Loucy (cell line): ENCODE data around the gene C17orf114.
A peak's percentile ranks its signal among the peaks of the same experiment; 100 is the strongest.

Experiments
- H2AFZ ChIP-seq: fragments of 200-600 bp; sonication (generic); 2 replicates; pipeline ENCODE4 v1.6.0; 2016; ENCODE audit warnings: antibody characterized with exemption, mild to moderate bottlenecking, low read length, moderate library complexity
- H3F3A ChIP-seq: fragments of 200-600 bp; 2 replicates; pipeline ENCODE4 v1.6.0; 2016; ENCODE audit warnings: antibody characterized with exemption, low read depth, mild to moderate bottlenecking
- H3K27me3 ChIP-seq: fragments of 200-600 bp; sonication (generic); 2 replicates; pipeline ENCODE4 v1.6.1; 2014; ENCODE audit warnings: low read length, mild to moderate bottlenecking; ENCODE audit not compliant: insufficient read depth, poor library complexity, severe bottlenecking
- H3K36me3 ChIP-seq: fragments of 200-600 bp; sonication (generic); 2 replicates; pipeline ENCODE4 v1.6.1; 2016; ENCODE audit warnings: low read length; ENCODE audit not compliant: insufficient read depth
- H3K4me1 ChIP-seq: fragments of 200-600 bp; sonication (generic); 2 replicates; pipeline ENCODE4 v1.5.1; 2014; ENCODE audit warnings: low read length, mild to moderate bottlenecking; ENCODE audit not compliant: insufficient read depth, poor library complexity, severe bottlenecking
- H3K4me2 ChIP-seq: fragments of 200-600 bp; sonication (generic); 2 replicates; pipeline ENCODE4 v1.6.0; 2014; ENCODE audit warnings: antibody characterized with exemption, low read length, low read depth, mild to moderate bottlenecking; ENCODE audit not compliant: poor library complexity, severe bottlenecking
- H3K4me3 ChIP-seq: fragments of 200-600 bp; sonication (generic); 2 replicates; pipeline ENCODE4 v1.5.1; 2014; ENCODE audit warnings: low read length, mild to moderate bottlenecking, mixed read lengths; ENCODE audit not compliant: poor library complexity, severe bottlenecking
- H3K79me2 ChIP-seq: fragments of 200-600 bp; sonication (generic); 2 replicates; pipeline ENCODE4 v1.6.1; 2014; ENCODE audit warnings: low read length; ENCODE audit not compliant: insufficient read depth
- H3K9ac ChIP-seq: fragments of 200-600 bp; sonication (generic); 2 replicates; pipeline ENCODE4 v1.6.0; 2014; ENCODE audit warnings: mild to moderate bottlenecking, low read depth, low read length, moderate library complexity; ENCODE audit not compliant: poor library complexity, severe bottlenecking
- H3K9me2 ChIP-seq: fragments of 200-600 bp; sonication (generic); replicated peaks from 2 replicates; pipeline ENCODE4 v1.6.1; 2016; ENCODE audit warnings: low read depth, low read length, mixed read lengths
- H3K9me3 ChIP-seq: fragments of 200-600 bp; sonication (generic); 2 replicates; pipeline ENCODE4 v1.6.1; 2014; ENCODE audit warnings: mild to moderate bottlenecking, antibody characterized with exemption, low read length, low read depth; ENCODE audit not compliant: insufficient read depth
- H4K20me1 ChIP-seq: fragments of 200-600 bp; sonication (generic); 2 replicates; pipeline ENCODE4 v1.6.0; 2014; ENCODE audit warnings: antibody characterized with exemption, low read length, mild to moderate bottlenecking; ENCODE audit not compliant: insufficient read depth, poor library complexity, severe bottlenecking
- CTCF ChIP-seq: fragments of 200-600 bp; sonication (generic); conservative IDR thresholded peaks from 2 replicates; pipeline ENCODE4 v1.5.1; 2014; ENCODE audit warnings: mild to moderate bottlenecking, antibody characterized with exemption, low read length
- EZH2phosphoT487 ChIP-seq: fragments of 200-600 bp; IDR thresholded peaks from 2 replicates; pipeline ENCODE4 v1.6.1; 2018; ENCODE audit warnings: antibody characterized with exemption, mild to moderate bottlenecking, moderate library complexity, borderline replicate concordance

The C17orf114 gene

DNA sequence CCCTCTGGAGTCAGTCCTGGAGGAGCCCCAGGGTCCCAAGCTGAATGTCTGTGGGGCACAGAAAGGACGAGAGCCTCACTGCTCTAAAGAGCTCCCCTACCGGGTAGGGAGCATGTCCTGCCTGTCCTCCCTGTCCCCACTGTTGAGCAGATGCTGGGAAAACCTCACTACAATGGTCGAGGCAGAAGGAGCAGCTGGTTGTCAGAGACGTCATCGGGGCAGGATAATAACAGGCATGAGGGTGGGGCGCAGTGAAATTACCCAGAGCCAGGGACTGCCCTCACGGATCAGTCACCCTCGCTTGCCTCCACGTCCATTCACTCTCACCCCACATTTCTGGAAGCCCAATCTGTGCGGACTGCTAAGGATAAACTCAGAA lies 29.9 kb downstream of the C17orf114 start:
- no peak overlapping the region for H2AFZ ChIP-seq
- H3F3A ChIP-seq: no peaks in the 10 kb centered on the region
- TF ChIP-seq CTCF (no peak), EZH2phosphoT487 (no peak)
- no peaks in the 10 kb centered on the region for H3K79me2 ChIP-seq
- no peaks in the 10 kb centered on the region for H4K20me1 ChIP-seq
- H3K9me3 ChIP-seq: no peaks in the 10 kb centered on the region
- H3K36me3 ChIP-seq: no peaks in the 10 kb centered on the region
- H3K9ac ChIP-seq: no peak overlapping the region
- H3K4me1 ChIP-seq: no peaks in the 10 kb centered on the region
- H3K4me3 ChIP-seq: no peak overlapping the region
- no peaks in the 10 kb centered on the region for H3K27me3 ChIP-seq
- no peaks in the 10 kb centered on the region for H3K9me2 ChIP-seq
- H3K4me2 ChIP-seq: no peak overlapping the region

- Histone ChIP-seq H4K20me1 (no peaks in the 10 kb centered on the region), H2AFZ (peak within 1 kb of the TSS; percentile 36; the same call in 1 of the 2 replicates), H3K9me3 (no peaks in the 10 kb centered on the region), H3F3A (no peaks in the 10 kb centered on the region), H3K27me3 (no peaks in the 10 kb centered on the region), H3K9ac (no peak within 1 kb of the TSS), H3K36me3 (no peaks in the 10 kb centered on the region), H3K4me3 (no peak within 1 kb of the TSS), H3K4me2 (no peak within 1 kb of the TSS), H3K4me1 (no peaks in the 10 kb centered on the region), H3K79me2 (no peaks in the 10 kb centered on the region), H3K9me2 (no peaks in the 10 kb centered on the region)
- TF ChIP-seq CTCF: no peak
- no peak for TF ChIP-seq EZH2phosphoT487
Measured at GRCh38 chr17:4771519-4772234, 30.5 kb downstream of the C17orf114 start, which contains the start of gene TM4SF5. TSS of gene TM4SF5 (plus strand) at chr17:4771886. CDS start at chr17:4771923, 37 bp downstream.

DNA sequence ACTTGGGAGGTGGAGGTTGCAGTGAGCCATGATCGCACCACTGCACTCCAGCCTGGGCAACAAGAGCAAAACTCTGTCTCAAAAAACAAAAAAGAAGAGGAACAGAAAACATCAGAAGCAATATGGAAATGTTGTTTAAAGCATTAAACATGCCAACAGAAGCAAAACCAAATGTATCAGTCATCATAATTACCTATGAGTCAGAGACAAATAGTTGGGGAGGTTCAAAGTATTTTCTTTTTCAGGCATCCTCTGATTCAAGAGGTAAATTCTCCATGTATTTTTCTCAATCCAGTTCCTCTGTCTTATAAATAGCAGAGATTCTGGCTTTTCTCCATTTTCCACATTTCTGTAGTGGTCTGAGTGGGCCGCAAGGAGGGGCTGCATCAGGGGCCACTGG lies 32.5 kb downstream of the C17orf114 start:
- Histone ChIP-seq H3K9ac (no peak overlapping the region), H3K79me2 (no peaks in the 10 kb centered on the region), H3K27me3 (no peaks in the 10 kb centered on the region), H3K9me3 (no peaks in the 10 kb centered on the region), H3F3A (no peaks in the 10 kb centered on the region), H4K20me1 (no peaks in the 10 kb centered on the region), H3K9me2 (no peaks in the 10 kb centered on the region), H3K4me1 (no peaks in the 10 kb centered on the region), H2AFZ (no peak overlapping the region), H3K36me3 (no peaks in the 10 kb centered on the region), H3K4me2 (no peak overlapping the region), H3K4me3 (no peak overlapping the region)
- no peak for TF ChIP-seq EZH2phosphoT487
- TF ChIP-seq CTCF: no peak
